Measurements from ENCODE around the gene SERPINA1.

- TF ChIP-seq CTCF (IDR thresholded peaks at IDR 0.05; ENCODE audit: low read depth, low read length, poor library complexity, severe bottlenecking): no peak
- TF ChIP-seq EZH2phosphoT487 (IDR thresholded peaks at IDR 0.05; ENCODE audit: borderline replicate concordance, low read length): no peak
These were observed 51.1 kb downstream of the SERPINA1 start for GRCh38 chr14:94337274-94337673.

All from DOHH2 (cell line).